Measurements from ENCODE around the gene NHLRC3.

The NHLRC3 gene

GRCh38 chr13:39052944-39053343 lies 14.7 kb downstream of the NHLRC3 start:
- Histone ChIP-seq H3K9me3 (ENCODE audit: insufficient read depth, low read length, severe bottlenecking) (no peaks in the 10 kb centered on the region), H4K20me1 (ENCODE audit: insufficient read depth, low read length) (no peaks in the 10 kb centered on the region), H3K4me3 (ENCODE audit: low read depth in 1 of 2, low read length in 2 of 2) (no peak overlapping the region), H3K27ac (ENCODE audit: low read length) (no peak overlapping the region), H2AFZ (ENCODE audit: low read depth, low read length) (no peak overlapping the region), H3K4me2 (ENCODE audit: insufficient read depth, low read length) (no peak overlapping the region), H3K4me1 (ENCODE audit: insufficient read depth, low read length) (no peaks in the 10 kb centered on the region), H3K36me3 (ENCODE audit: insufficient read depth, low read length) (peaks cover 17% of the 10 kb centered on the region), H3K27me3 (ENCODE audit: insufficient read depth, low read length, poor library complexity) (no peaks in the 10 kb centered on the region), H3K79me2 (ENCODE audit: insufficient read depth, low read length) (no peaks in the 10 kb centered on the region), H3K9ac (ENCODE audit: low read depth, low read length) (no peak overlapping the region)
- no peak for TF ChIP-seq CTCF (IDR thresholded peaks at IDR 0.05; ENCODE audit: borderline replicate concordance, extremely low read depth, low read length, poor library complexity, severe bottlenecking)
- no peak for TF ChIP-seq EZH2 (IDR thresholded peaks at IDR 0.05; ENCODE audit: borderline replicate concordance, low read depth, low read length, severe bottlenecking)
- DNase-seq (no peak), ATAC-seq (ENCODE audit: insufficient read depth, low read depth) (no peak)

GRCh38 chr13:39054112-39054511 lies 15.9 kb downstream of the NHLRC3 start:
- no peak for ATAC-seq (ENCODE audit: insufficient read depth, low read depth)
- H2AFZ ChIP-seq (ENCODE audit: low read depth, low read length): no peak overlapping the region
- no peak for TF ChIP-seq EZH2 (IDR thresholded peaks at IDR 0.05; ENCODE audit: borderline replicate concordance, low read depth, low read length, severe bottlenecking)
- no peak for TF ChIP-seq CTCF (IDR thresholded peaks at IDR 0.05; ENCODE audit: borderline replicate concordance, extremely low read depth, low read length, poor library complexity, severe bottlenecking)

GRCh38 chr13:39056018-39056417 lies 17.8 kb downstream of the NHLRC3 start:
- Histone ChIP-seq H3K9ac (ENCODE audit: low read depth, low read length) (no peak overlapping the region), H2AFZ (ENCODE audit: low read depth, low read length) (no peak overlapping the region), H3K9me3 (ENCODE audit: insufficient read depth, low read length, severe bottlenecking) (no peaks in the 10 kb centered on the region), H4K20me1 (ENCODE audit: insufficient read depth, low read length) (no peaks in the 10 kb centered on the region), H3K79me2 (ENCODE audit: insufficient read depth, low read length) (no peaks in the 10 kb centered on the region), H3K27me3 (ENCODE audit: insufficient read depth, low read length, poor library complexity) (no peaks in the 10 kb centered on the region), H3K4me3 (ENCODE audit: low read depth in 1 of 2, low read length in 2 of 2) (no peak overlapping the region), H3K27ac (ENCODE audit: low read length) (no peak overlapping the region), H3K36me3 (ENCODE audit: insufficient read depth, low read length) (peaks cover 14% of the 10 kb centered on the region), H3K4me1 (ENCODE audit: insufficient read depth, low read length) (no peaks in the 10 kb centered on the region), H3K4me2 (ENCODE audit: insufficient read depth, low read length) (no peak overlapping the region)
- TF ChIP-seq EZH2 (IDR thresholded peaks at IDR 0.05; ENCODE audit: borderline replicate concordance, low read depth, low read length, severe bottlenecking): no peak
- no peak for TF ChIP-seq CTCF (IDR thresholded peaks at IDR 0.05; ENCODE audit: borderline replicate concordance, extremely low read depth, low read length, poor library complexity, severe bottlenecking)
- ATAC-seq (ENCODE audit: insufficient read depth, low read depth) (no peak), DNase-seq (no peak)

More at GRCh38 chr13:39054112-39054511, 15.9 kb downstream of the NHLRC3 start:
- H3K9me3 ChIP-seq (ENCODE audit: insufficient read depth, low read length, severe bottlenecking): no peaks in the 10 kb centered on the region
- H3K4me3 ChIP-seq (ENCODE audit: low read depth in 1 of 2, low read length in 2 of 2): no peak overlapping the region
- H3K36me3 ChIP-seq (ENCODE audit: insufficient read depth, low read length): peaks cover 14% of the 10 kb centered on the region
- no peaks in the 10 kb centered on the region for H3K79me2 ChIP-seq (ENCODE audit: insufficient read depth, low read length)
- no peaks in the 10 kb centered on the region for H3K27me3 ChIP-seq (ENCODE audit: insufficient read depth, low read length, poor library complexity)
- no peak overlapping the region for H3K9ac ChIP-seq (ENCODE audit: low read depth, low read length)
- H4K20me1 ChIP-seq (ENCODE audit: insufficient read depth, low read length): no peaks in the 10 kb centered on the region
- no peak overlapping the region for H3K4me2 ChIP-seq (ENCODE audit: insufficient read depth, low read length)
- H3K27ac ChIP-seq (ENCODE audit: low read length): no peak overlapping the region
- no peak for DNase-seq
- no peaks in the 10 kb centered on the region for H3K4me1 ChIP-seq (ENCODE audit: insufficient read depth, low read length)

- H3K4me2 ChIP-seq (ENCODE audit: insufficient read depth, low read length): no peak overlapping the region
Measured at GRCh38 chr13:39058040-39058439, 19.8 kb downstream of the NHLRC3 start.

More at GRCh38 chr13:39058040-39058439, 19.8 kb downstream of the NHLRC3 start:
- no peaks in the 10 kb centered on the region; the same call in 1 of the 2 replicates for H4K20me1 ChIP-seq (ENCODE audit: insufficient read depth, low read length)
- ATAC-seq (ENCODE audit: insufficient read depth, low read depth): no peak
- H3K27ac ChIP-seq (ENCODE audit: low read length): no peak overlapping the region
- TF ChIP-seq CTCF (IDR thresholded peaks at IDR 0.05; ENCODE audit: borderline replicate concordance, extremely low read depth, low read length, poor library complexity, severe bottlenecking): no peak
- no peak for TF ChIP-seq EZH2 (IDR thresholded peaks at IDR 0.05; ENCODE audit: borderline replicate concordance, low read depth, low read length, severe bottlenecking)
- no peak for DNase-seq
- no peaks in the 10 kb centered on the region for H3K79me2 ChIP-seq (ENCODE audit: insufficient read depth, low read length)
- peaks cover 10% of the 10 kb centered on the region for H3K36me3 ChIP-seq (ENCODE audit: insufficient read depth, low read length)
- H3K9ac ChIP-seq (ENCODE audit: low read depth, low read length): no peak overlapping the region
- no peak overlapping the region for H3K4me3 ChIP-seq (ENCODE audit: low read depth in 1 of 2, low read length in 2 of 2)
- no peak overlapping the region for H2AFZ ChIP-seq (ENCODE audit: low read depth, low read length)
- no peaks in the 10 kb centered on the region for H3K27me3 ChIP-seq (ENCODE audit: insufficient read depth, low read length, poor library complexity)
- H3K9me3 ChIP-seq (ENCODE audit: insufficient read depth, low read length, severe bottlenecking): no peaks in the 10 kb centered on the region
- no peaks in the 10 kb centered on the region for H3K4me1 ChIP-seq (ENCODE audit: insufficient read depth, low read length)
